RWPE2 (cell line): ENCODE results near the gene UBA1.

Experiments
- ATAC-seq: fragments of 200-7000 bp; cut with Tn5 transposase; 3 replicates; pipeline ENCODE4 v1.9.1; 2021; ENCODE audit warnings: low read depth
- DNase-seq: peaks from one replicate; pipeline ENCODE4 v3.0.0-alpha.2; 2020; ENCODE audit warnings: low spot score
- H3K27ac ChIP-seq: fragments of 450-650 bp; 2 replicates; pipeline ENCODE4 v1.5.1; 2017; ENCODE audit warnings: mild to moderate bottlenecking; ENCODE audit not compliant: poor library complexity, severe bottlenecking
- H3K27me3 ChIP-seq: fragments of 250-450 bp; sonication (Bioruptor Pico); 2 replicates; pipeline ENCODE4 v1.5.1; 2021; ENCODE audit warnings: mild to moderate bottlenecking, moderate library complexity; ENCODE audit not compliant: insufficient read depth, poor library complexity, severe bottlenecking
- H3K36me3 ChIP-seq: fragments of 250-450 bp; sonication (Bioruptor Pico); 2 replicates; pipeline ENCODE4 v1.5.1; 2020; ENCODE audit warnings: low read depth, mild to moderate bottlenecking, moderate library complexity
- H3K4me1 ChIP-seq: fragments of 250-450 bp; sonication (Bioruptor Pico); 2 replicates; pipeline ENCODE4 v1.5.1; 2021; ENCODE audit warnings: mild to moderate bottlenecking, moderate library complexity; ENCODE audit not compliant: insufficient read depth, poor library complexity, severe bottlenecking
- H3K4me3 ChIP-seq: fragments of 250-450 bp; sonication (Bioruptor Pico); 2 replicates; pipeline ENCODE4 v1.5.1; 2021; ENCODE audit warnings: mild to moderate bottlenecking, moderate library complexity; ENCODE audit not compliant: severe bottlenecking
- H3K9me3 ChIP-seq: fragments of 250-450 bp; sonication (Bioruptor Pico); 2 replicates; pipeline ENCODE4 v1.5.1; 2021; ENCODE audit warnings: mild to moderate bottlenecking, moderate library complexity; ENCODE audit not compliant: severe bottlenecking
- CTCF ChIP-seq: fragments of 450-650 bp; IDR thresholded peaks from one replicate; pipeline ENCODE4 v1.5.1; 2017; ENCODE audit warnings: mild to moderate bottlenecking, moderate library complexity; ENCODE audit not compliant: poor library complexity, severe bottlenecking

The UBA1 gene

GRCh38 chrX:47169726-47170515, 23.7 kb upstream of the UBA1 start:
- ATAC-seq (no peak), DNase-seq (no peak)
- Histone ChIP-seq H3K27me3 (no peaks in the 10 kb centered on the region), H3K9me3 (no peaks in the 10 kb centered on the region), H3K36me3 (peaks cover 5% of the 10 kb centered on the region; the same call in 1 of the 2 replicates), H3K4me1 (no peaks in the 10 kb centered on the region), H3K4me3 (no peak overlapping the region), H3K27ac (no peak overlapping the region)
- TF ChIP-seq CTCF = no peak

- peaks cover 5% of the 10 kb centered on the region; the same call in 1 of the 2 replicates for H3K36me3 ChIP-seq
- ATAC-seq = no peak
- no peaks in the 10 kb centered on the region for H3K27me3 ChIP-seq
These were observed 22.6 kb upstream of the UBA1 start for GRCh38 chrX:47170861-47171692.

GRCh38 chrX:47171996-47172395, 21.6 kb upstream of the UBA1 start:
- no peak for TF ChIP-seq CTCF
- no peaks in the 10 kb centered on the region for H3K27me3 ChIP-seq
- ATAC-seq (no peak), DNase-seq (no peak)
- no peaks in the 10 kb centered on the region for H3K4me1 ChIP-seq
- no peak overlapping the region for H3K27ac ChIP-seq
- H3K36me3 ChIP-seq = peaks cover 8% of the 10 kb centered on the region
- no peak overlapping the region for H3K4me3 ChIP-seq
- H3K9me3 ChIP-seq = no peaks in the 10 kb centered on the region

More at GRCh38 chrX:47170861-47171692, 22.6 kb upstream of the UBA1 start:
- TF ChIP-seq CTCF = no peak
- Histone ChIP-seq H3K27ac (no peak overlapping the region), H3K4me3 (no peak overlapping the region), H3K4me1 (no peaks in the 10 kb centered on the region), H3K9me3 (no peaks in the 10 kb centered on the region)
- no peak for DNase-seq

- no peaks in the 10 kb centered on the region for H3K4me1 ChIP-seq
- ATAC-seq = no peak
- H3K36me3 ChIP-seq = peaks cover 11% of the 10 kb centered on the region
- no peak overlapping the region for H3K4me3 ChIP-seq
- H3K27me3 ChIP-seq = no peaks in the 10 kb centered on the region
- H3K9me3 ChIP-seq = no peaks in the 10 kb centered on the region
- H3K27ac ChIP-seq = no peak overlapping the region
- DNase-seq = no peak
- TF ChIP-seq CTCF = no peak
These were observed 21.1 kb upstream of the UBA1 start for GRCh38 chrX:47172549-47172948.
